Measurements from ENCODE around the gene RPL27A.

RPL27A gene

GRCh38 chr11:8709002-8709672 is 26.5 kb downstream of the RPL27A start:
- no peak for TF ChIP-seq CTCF (conservative IDR thresholded peaks at IDR 0.05; ENCODE audit: low read depth)
- POLR2A ChIA-PET (ENCODE audit: low non-redundant PET): no interaction called here
- DNase-seq (ENCODE audit: low spot score): no peak
- peak overlapping the region; percentile 25 for H3K27ac ChIP-seq
- CTCF ChIA-PET: no interaction called here

- POLR2A ChIA-PET (ENCODE audit: low non-redundant PET): no interaction called here
- H3K27ac ChIP-seq: no peak overlapping the region
- no peak for TF ChIP-seq CTCF (conservative IDR thresholded peaks at IDR 0.05; ENCODE audit: low read depth)
- no peak for DNase-seq (ENCODE audit: low spot score)
- CTCF ChIA-PET: no interaction called here
Observed at GRCh38 chr11:8709777-8710176, 27.2 kb downstream of the RPL27A start.

- ChIA-PET POLR2A (ENCODE audit: low non-redundant PET) (no interaction called here), CTCF (interaction anchor here (0.6 kb wide), 1 partner anchor 99 kb away, joined by 8 read pairs; no protein-coding TSS in a partner anchor)
- TF ChIP-seq CTCF (conservative IDR thresholded peaks at IDR 0.05; ENCODE audit: low read depth): no peak
- DNase-seq (ENCODE audit: low spot score): no peak
- no peak overlapping the region for H3K27ac ChIP-seq
Observed at GRCh38 chr11:8711895-8712442, 29.4 kb downstream of the RPL27A start.

- H3K27ac ChIP-seq: no peak overlapping the region
- POLR2A ChIA-PET (ENCODE audit: low non-redundant PET): no interaction called here
Observed at GRCh38 chr11:8712506-8712905, 29.9 kb downstream of the RPL27A start.

GRCh38 chr11:8713760-8714454 is 31.3 kb downstream of the RPL27A start:
- DNase-seq (ENCODE audit: low spot score): no peak
- TF ChIP-seq CTCF (conservative IDR thresholded peaks at IDR 0.05; ENCODE audit: low read depth): no peak
- H3K27ac ChIP-seq: peak overlapping the region; percentile 16
- ChIA-PET CTCF (no interaction called here), POLR2A (ENCODE audit: low non-redundant PET) (no interaction called here)

More at GRCh38 chr11:8712506-8712905, 29.9 kb downstream of the RPL27A start:
- TF ChIP-seq CTCF (conservative IDR thresholded peaks at IDR 0.05; ENCODE audit: low read depth): no peak
- CTCF ChIA-PET: interaction anchor here (0.6 kb wide), 1 partner anchor 98 kb away, joined by 8 read pairs; no protein-coding TSS in a partner anchor
- DNase-seq (ENCODE audit: low spot score): no peak

- no peak for TF ChIP-seq CTCF (conservative IDR thresholded peaks at IDR 0.05; ENCODE audit: low read depth)
- peak overlapping the region; percentile 16; the same call in 1 of the 2 replicates for H3K27ac ChIP-seq
- DNase-seq (ENCODE audit: low spot score): no peak
- ChIA-PET CTCF (no interaction called here), POLR2A (ENCODE audit: low non-redundant PET) (no interaction called here)
Observed at GRCh38 chr11:8714622-8715225, 32.1 kb downstream of the RPL27A start.
